ENCODE measurements around the gene TXNRD2.
"Not testable (repeated sequence)": the region's sequence is repeated elsewhere in the genome, so short reads cannot be mapped to it uniquely, and the experiment has no call there.

Gene TXNRD2

GRCh38 chr22:19888131-19888746 is 53.4 kb downstream of the TXNRD2 start:
- no peak for DNase-seq (ENCODE audit: low read depth)

GRCh38 chr22:19887256-19887985 is 54.2 kb downstream of the TXNRD2 start:
- no peak for DNase-seq (ENCODE audit: low read depth)

- DNase-seq (ENCODE audit: low read depth): no peak
Observed at GRCh38 chr22:19886605-19887255, 54.9 kb downstream of the TXNRD2 start.

GRCh38 chr22:19885841-19886592 is 55.6 kb downstream of the TXNRD2 start:
- DNase-seq (ENCODE audit: low read depth): no peak

GRCh38 chr22:19884954-19885751 is 56.5 kb downstream of the TXNRD2 start:
- no peak for DNase-seq (ENCODE audit: low read depth)

- no peak for DNase-seq (ENCODE audit: low read depth)
Observed at GRCh38 chr22:19884161-19884953, 57.3 kb downstream of the TXNRD2 start.

- DNase-seq (ENCODE audit: low read depth): not testable (repeated sequence)
Observed at GRCh38 chr22:19883446-19883845, 58.2 kb downstream of the TXNRD2 start.

GRCh38 chr22:19882446-19883381 is 58.9 kb downstream of the TXNRD2 start:
- DNase-seq (ENCODE audit: low read depth): no peak

GRCh38 chr22:19880786-19881569 is 60.6 kb downstream of the TXNRD2 start:
- no peak for DNase-seq (ENCODE audit: low read depth)

GRCh38 chr22:19879992-19880785 is 61.4 kb downstream of the TXNRD2 start:
- no peak for DNase-seq (ENCODE audit: low read depth)

GRCh38 chr22:19879643-19879991 is 62.0 kb downstream of the TXNRD2 start:
- DNase-seq (ENCODE audit: low read depth): no peak

- DNase-seq (ENCODE audit: low read depth): no peak
Observed at GRCh38 chr22:19879246-19879570, 62.4 kb downstream of the TXNRD2 start.

GRCh38 chr22:19878461-19879245 is 63.0 kb downstream of the TXNRD2 start:
- DNase-seq (ENCODE audit: low read depth): no peak

- DNase-seq (ENCODE audit: low read depth): no peak
Observed at GRCh38 chr22:19877626-19878339, 63.8 kb downstream of the TXNRD2 start.

GRCh38 chr22:19876941-19877625 is 64.5 kb downstream of the TXNRD2 start:
- DNase-seq (ENCODE audit: low read depth): no peak

- no peak for DNase-seq (ENCODE audit: low read depth)
Observed at GRCh38 chr22:19876314-19876940, 65.2 kb downstream of the TXNRD2 start.

All from T-helper 22 cell (primary cell).